ENCODE data around the gene DLL1.

DNA sequence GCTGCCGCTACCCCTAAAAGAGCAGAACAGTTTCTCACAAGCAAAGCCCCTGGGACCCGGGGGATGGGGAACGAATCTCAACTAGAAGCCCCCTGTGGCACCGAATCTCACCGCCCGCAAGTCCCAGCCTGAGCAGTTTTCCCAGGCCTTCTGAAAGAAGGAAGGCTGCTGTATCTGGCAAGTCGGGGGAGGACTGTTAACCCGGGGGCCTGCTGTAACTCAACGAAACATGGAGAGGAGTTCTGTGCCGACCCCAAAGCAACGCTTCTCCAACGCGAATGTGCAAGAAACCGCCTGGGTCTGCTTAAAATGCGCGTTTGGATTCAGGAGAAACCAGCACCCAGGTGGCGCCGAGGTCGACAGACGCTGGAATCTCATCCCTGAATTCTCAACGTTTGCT, 34.2 kb downstream of the DLL1 start:
- TF ChIP-seq CTCF (conservative IDR thresholded peaks at IDR 0.05): no peak
- TF ChIP-seq ZFX (IDR thresholded peaks at IDR 0.05): no peak

Data from C4-2B (cell line).